Subcutaneous adipose tissue (tissue), 4 donors: ENCODE data around the gene TTPAL. TPM values are rescaled to one million over a fixed set of nuclear protein-coding genes. Genes with fewer than 3 reads are reported as not detected.

Experiments used
- CTCF ChIP-seq: fragments of 450-650 bp; IDR thresholded peaks from one replicate; pipeline ENCODE4 v1.5.1; 2016; ENCODE audit warnings: low read depth, mild to moderate bottlenecking, control low read depth, antibody characterized with exemption, moderate library complexity
- total RNA-seq, 4 donors: library from RNA; depleted of rRNA; stranded (reverse); fragments of >200 nt; gene quantifications; one replicate each; pipeline ENCODE4 v1.1.0, GENCODE V29; 2016

TTPAL gene
- total RNA-seq, 4 donors from 2014 or later, result 19.2 to 28.0 (median 23.1) TPM

DNA sequence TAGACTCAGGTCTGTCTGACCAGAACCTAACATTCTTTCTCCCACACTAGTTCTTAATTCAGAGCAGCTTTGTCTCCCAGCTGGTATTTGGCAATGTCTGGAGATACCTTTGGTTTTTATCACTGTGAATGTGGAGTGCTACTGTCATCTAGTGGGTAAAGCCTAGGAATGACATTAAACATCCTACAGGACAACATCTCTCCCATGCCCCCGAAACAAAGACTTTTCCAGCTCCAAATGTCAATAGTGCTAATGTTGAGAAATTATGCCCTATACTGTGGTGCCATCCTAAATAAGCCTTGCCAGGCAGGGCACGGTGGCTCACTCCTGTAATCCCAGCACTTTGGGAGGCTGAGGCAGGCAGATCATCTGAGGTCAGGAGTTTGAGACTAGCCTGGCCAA lies 4.2 kb upstream of the TTPAL start:
- TF ChIP-seq CTCF, result no peak

DNA sequence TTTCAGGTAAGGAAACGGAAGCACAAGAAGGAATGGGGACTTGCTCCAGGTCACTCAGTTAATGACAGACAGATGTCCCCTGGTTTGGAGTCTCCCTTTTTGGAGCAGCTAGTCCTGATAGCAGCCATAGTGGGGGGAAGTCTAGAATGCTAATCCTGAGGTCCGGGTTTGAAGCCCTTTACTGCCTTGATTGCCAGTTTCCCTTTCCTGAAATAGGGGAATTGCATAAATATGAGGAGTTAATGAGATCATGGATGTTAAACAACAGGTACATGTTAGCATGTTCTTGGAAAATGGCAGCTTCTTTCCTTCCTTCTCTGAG lies 341 bp upstream of the TTPAL start:
- TF ChIP-seq CTCF, result no peak

DNA sequence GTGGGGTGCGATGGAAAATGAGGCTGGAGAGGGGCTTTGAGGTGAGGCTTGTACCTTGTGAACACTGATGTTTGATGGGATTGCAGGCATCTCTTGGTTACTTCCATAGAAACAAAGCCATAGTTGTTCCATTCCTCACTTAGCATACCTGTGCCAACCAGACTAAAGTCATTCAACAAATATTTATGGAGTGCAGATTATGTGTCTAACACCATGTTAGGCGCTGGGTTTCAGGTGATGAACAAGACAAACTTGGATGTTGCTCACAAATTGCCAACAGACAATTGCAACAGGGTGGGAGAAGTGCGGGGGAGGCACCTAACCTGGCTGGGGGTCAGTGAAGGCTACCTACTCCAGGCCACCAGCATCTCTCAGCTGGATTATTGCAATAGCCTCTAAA lies 1.5 kb downstream of the TTPAL start:
- TF ChIP-seq CTCF, result no peak

GRCh38 chr20:44478206-44478605 lies 2.5 kb downstream of the TTPAL start:
- TF ChIP-seq CTCF, result no peak

DNA sequence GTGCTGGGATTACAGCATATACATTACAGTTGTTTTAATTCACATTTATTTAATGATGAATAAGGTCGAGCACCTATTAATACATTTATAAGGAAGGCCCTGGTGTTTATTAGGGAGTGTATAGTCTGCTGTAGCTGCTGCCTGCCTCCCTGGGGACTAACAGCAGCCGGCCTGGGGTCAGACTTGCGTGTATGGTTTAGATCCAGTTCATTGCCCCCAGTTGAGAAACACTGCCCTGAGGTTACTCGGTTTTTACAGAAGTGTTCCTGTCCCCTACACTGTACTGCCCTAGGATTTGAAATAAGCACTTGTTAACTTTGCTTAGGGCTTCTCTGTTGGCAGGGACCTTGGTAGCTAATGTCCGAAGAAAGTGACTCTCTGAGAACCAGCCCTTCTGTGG lies 4.0 kb downstream of the TTPAL start:
- no peak for TF ChIP-seq CTCF

GRCh38 chr20:44480097-44480496 lies 4.4 kb downstream of the TTPAL start:
- no peak for TF ChIP-seq CTCF

DNA sequence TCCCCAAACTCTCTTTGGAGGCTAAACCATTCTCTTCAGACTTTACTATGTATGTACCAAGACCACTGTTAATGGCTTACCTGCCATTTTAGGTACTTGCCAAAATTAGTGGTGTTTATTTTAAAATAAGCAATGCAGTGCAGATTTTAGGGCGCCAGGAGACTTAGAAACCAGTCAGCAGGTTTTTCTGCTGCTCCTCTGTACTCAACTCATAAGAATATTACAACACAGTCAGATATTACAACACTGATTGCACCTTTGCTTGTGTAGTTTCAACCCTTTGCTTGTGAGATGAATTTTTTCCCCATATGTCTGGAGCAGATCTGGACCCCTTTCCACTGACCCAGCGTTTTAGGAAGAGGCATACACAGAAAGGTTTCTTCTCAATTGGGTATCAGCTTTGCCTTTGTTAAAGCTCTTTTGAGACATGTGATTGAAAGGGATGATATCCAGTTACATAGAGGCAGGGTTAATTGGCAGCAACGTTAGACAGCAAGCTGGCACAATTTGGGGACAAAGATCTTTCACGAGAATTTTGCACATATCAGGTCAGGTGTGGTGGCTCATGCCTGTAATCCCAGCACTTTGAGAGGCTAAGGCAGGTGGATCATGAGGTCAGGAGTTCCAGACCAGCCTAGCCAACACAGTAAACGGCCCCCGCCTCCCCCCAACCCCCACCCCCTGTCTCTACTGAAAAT lies 6.2 kb downstream of the TTPAL start:
- no peak for TF ChIP-seq CTCF
